ENCODE data around the gene PLCH1.

Gene PLCH1

GRCh38 chr3:155701882-155702465 is 42.9 kb downstream of the PLCH1 start:
- in situ Hi-C loops (cut with MboI; ENCODE audit: low sequenced_read_pairs), result no loop called here

- in situ Hi-C loops (cut with MboI; ENCODE audit: low sequenced_read_pairs), result loop anchor here (10.0 kb wide), 1 partner anchor 313 kb away; no protein-coding TSS in a partner anchor
Observed at GRCh38 chr3:155697542-155697941, 47.3 kb downstream of the PLCH1 start.

DNA sequence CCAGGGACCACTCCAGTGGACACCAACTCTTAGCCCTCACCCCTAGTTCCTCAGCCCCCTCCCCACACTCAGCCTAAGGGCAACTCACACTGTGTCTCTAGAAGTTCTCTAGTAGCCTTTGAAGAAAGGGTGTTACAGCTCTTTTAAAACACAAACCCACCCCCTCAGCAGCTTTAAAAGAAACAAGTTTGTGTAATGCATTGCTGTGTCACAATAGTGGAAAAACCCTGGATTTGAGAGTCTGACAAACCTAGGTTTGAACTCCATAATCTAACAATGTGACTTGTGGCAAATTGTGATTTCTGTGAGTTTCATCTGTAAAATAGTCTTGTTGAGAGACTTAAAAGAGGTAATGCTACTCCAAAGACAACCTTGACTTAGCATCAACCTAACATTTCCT is 54.0 kb downstream of the PLCH1 start:
- in situ Hi-C loops (cut with MboI; ENCODE audit: low sequenced_read_pairs), result loop anchor here (10.0 kb wide), 1 partner anchor 306 kb away; no protein-coding TSS in a partner anchor

DNA sequence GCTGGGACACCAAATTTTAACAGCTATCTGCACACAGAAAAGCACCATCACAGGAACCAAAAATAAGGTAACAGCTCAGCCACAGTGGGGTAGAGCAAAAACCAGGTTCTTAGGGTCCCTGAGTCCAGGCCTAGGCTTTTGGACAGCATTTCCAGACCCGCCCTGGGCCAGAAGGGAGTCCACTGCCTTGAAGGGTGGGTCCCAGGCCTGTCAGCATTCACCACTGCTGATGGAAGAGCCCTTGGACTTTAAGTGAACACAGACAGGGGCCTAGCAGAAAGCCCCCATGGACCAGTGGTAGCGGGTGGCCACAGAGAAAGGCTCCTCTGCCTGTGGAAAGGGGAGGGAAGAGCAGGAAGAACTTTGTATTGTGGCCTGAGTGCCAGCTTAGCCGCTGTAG is 56.4 kb downstream of the PLCH1 start:
- in situ Hi-C loops (cut with MboI; ENCODE audit: low sequenced_read_pairs), result no loop called here

DNA sequence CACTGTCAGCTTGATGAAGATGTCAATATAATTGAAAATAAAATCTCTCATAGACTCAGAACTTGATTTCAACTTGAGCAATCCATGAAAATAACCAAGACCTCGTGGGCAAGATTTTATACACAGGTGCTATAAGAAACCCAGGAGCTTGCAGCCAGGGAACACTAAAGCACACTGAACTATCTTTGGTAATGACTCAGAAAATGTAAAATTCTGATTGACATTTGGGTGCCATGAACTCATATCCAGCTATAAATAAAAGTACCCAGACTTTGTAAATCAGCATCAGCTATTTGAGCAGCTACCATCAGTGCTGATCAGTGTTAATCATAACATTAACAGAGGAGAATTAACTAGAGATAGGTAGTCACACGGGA is 61.5 kb downstream of the PLCH1 start:
- in situ Hi-C loops (cut with MboI; ENCODE audit: low sequenced_read_pairs), result no loop called here

DNA sequence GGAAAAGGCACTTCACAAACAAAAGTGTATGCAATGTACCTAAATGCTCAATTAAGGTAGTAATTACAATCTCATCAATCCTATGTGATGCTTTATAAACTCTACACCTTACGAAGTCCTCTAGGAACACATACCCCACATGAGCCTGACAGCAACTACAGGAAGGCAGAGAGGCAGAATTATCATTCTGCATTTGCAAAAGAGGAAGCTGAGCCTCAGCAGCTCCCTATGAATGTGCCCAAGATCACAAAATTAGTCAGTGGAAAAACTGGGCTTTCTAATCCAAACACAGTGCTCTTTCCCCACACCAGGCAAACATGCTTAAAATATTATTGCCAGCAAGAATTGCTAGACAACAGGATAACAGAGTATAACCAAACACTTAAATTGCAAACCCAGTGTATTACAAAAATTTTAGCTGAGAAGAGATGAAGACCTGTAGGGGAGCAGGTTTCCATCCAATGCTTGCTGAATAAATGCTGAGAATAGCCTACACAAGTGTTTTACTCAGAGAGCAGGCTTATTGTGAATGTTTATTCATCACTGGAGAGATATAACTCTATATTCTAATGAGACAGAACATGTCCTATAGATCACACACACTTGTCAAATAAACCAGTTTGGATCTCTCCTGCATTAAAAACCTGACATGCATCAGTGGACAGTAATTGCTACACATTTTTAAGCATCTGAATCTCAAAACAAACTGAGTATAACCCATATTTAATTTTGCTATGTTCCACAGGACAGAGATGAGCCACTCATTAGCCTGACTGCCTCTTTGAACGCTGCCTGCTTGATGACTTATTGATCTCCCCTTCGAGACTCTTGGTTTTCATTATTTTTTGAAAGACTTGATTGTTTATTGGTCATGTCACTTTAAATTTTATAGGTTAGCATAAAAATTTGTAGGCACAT is 62.2 kb downstream of the PLCH1 start:
- in situ Hi-C loops (cut with MboI; ENCODE audit: low sequenced_read_pairs), result no loop called here

- in situ Hi-C loops (cut with MboI; ENCODE audit: low sequenced_read_pairs), result no loop called here
Observed at GRCh38 chr3:155676252-155676981, 68.5 kb downstream of the PLCH1 start.

DNA sequence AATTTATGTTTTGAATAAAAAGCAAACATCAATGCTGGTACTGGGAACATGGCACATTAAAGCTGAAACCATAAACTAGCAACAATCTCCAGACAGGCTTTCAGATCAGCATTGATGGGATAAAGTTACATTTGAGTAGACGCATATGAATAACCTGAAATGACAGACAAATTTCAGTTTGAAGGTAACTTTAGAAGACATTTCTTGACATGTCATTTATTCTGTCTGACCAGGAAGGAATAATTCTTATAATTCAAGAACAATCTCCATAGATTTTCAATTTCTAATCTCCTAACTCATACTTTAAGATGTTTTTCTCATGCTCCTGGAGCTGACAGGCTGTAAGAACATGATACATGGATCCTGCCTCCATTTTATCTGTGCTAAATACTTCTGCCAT is 69.8 kb downstream of the PLCH1 start:
- in situ Hi-C loops (cut with MboI; ENCODE audit: low sequenced_read_pairs), result no loop called here

DNA sequence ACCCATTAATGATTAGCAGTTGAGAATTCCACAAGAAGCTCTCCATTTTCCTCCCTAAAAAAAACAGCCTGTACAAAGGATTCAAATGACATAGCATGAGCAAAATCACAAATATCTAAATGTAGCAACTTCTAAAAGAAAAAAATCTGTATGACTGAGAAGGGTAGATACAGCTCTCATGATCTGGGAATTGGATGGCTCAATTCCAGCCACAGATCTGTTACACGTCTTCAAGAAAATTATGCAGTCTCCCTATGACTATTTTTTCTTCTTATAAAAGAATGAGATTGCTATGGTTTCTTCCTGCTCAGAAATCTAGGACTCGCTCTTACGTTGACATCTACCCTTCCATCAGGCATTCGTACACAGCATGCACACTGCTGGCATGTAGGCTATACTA is 71.5 kb downstream of the PLCH1 start:
- in situ Hi-C loops (cut with MboI; ENCODE audit: low sequenced_read_pairs), result no loop called here

- in situ Hi-C loops (cut with MboI; ENCODE audit: low sequenced_read_pairs), result no loop called here
Observed at GRCh38 chr3:155670335-155670734, 74.5 kb downstream of the PLCH1 start.

GRCh38 chr3:155667988-155668387 is 76.9 kb downstream of the PLCH1 start:
- in situ Hi-C loops (cut with MboI; ENCODE audit: low sequenced_read_pairs), result no loop called here

DNA sequence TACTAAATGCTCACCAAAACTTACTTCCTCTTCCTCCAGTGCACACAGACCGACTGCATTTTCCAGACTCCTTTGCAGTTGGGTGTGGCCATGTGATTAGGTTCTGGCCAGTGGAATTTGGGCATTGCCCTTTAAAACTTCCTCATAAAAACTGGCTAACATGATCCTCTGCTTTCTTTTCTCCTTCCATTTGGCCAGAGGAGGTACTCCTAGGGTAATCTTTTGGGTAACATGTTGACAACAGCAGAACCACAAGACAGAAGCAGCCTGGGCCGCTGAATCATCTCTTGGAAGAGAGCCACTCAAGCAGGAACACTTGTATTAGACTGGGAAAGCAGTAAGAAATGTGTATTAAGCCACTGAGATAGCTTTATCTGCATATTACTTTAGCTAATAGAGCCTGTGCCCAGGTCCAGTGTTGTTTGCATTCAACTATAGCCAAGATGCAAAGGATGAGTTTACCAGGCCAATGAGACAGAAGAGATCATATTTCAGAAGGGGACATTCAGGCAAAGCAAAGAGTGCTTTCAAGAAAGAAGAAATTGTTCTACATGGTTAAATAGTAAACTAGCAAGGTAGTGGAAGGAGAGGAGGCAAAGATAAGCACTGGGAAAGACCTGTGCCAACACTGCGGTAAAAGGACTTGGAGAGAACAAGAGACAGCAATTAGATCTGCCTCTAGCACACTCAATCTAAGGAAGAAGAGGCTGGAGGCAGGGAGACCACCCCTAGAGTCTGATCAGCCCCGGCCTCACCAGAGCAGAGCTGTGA is 79.8 kb downstream of the PLCH1 start:
- in situ Hi-C loops (cut with MboI; ENCODE audit: low sequenced_read_pairs), result no loop called here

DNA sequence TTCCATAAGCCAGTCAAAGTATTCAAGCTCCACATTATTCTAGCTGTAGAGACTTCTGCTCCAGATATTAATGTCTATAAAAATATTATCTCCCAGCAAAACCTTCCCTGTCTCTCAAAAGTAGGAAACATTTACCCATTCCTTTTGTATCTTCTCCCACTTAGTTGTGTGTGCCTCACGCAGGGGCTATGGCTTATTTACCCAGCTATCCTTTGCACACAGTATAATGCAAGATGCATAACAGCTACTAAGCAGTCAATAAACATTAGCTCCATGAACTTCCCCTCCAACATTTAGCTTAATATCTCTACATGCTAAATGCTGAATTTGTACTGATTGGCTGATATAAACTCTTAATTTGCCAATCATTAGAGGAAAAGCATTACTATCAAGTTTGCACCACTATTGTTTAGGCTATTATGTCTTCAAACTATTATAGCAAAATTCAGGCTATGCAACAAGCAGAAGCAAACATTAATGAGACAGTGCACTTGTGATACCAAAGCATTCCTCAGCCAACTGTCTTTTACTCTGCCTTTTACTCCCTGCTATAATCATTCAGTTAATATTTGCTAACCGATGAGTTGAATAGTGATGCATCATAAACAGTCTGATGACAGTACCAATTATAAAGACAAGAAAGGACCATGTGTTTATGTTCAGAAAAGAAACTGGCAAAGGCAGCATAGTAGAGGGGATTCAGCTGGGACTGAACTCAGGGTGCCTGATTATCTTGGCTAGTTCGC is 81.2 kb downstream of the PLCH1 start:
- in situ Hi-C loops (cut with MboI; ENCODE audit: low sequenced_read_pairs), result no loop called here

GRCh38 chr3:155661760-155662159 is 83.1 kb downstream of the PLCH1 start:
- in situ Hi-C loops (cut with MboI; ENCODE audit: low sequenced_read_pairs), result no loop called here

- in situ Hi-C loops (cut with MboI; ENCODE audit: low sequenced_read_pairs), result no loop called here
Observed at GRCh38 chr3:155661042-155661441, 83.8 kb downstream of the PLCH1 start.

- in situ Hi-C loops (cut with MboI; ENCODE audit: low sequenced_read_pairs), result no loop called here
Observed at GRCh38 chr3:155658671-155659261, 86.1 kb downstream of the PLCH1 start.

DNA sequence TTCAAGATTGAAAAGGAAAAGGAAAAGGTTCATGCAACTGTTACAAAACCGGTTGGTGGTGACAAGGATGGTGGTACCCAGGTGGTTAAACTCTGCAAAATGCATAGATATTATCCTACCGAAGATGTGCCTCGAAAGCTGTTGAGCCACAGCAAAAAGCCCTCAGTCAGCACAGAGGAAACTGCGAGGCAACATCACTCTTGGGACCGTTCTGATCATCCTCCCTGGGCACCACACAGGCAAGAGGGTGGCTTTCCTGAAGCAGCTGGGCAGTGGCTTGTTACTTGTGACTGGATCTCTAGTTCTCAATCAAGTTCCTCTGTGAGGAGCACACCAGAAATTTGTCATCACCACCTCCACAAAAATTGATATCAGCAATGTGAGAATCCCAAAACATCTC is 86.9 kb downstream of the PLCH1 start:
- in situ Hi-C loops (cut with MboI; ENCODE audit: low sequenced_read_pairs), result no loop called here

DNA sequence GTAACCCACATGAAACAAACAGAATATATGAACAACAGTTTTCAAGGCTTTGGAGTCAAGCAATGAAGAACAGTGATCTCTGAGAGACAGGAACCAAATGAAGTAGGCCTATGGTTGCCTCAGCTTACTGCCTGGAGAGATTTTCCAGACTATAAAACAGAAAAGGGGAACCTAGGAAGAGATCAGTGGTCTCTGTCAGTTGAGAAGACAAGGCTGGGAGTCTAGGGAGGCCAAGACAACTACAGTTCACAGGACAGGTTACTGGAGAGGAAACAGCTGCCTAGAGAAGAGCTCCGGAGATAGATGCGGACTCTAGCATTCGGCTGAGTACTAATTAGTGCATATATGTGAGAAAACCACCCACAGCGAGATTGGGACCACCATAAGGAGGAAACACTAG is 87.7 kb downstream of the PLCH1 start:
- in situ Hi-C loops (cut with MboI; ENCODE audit: low sequenced_read_pairs), result no loop called here

DNA sequence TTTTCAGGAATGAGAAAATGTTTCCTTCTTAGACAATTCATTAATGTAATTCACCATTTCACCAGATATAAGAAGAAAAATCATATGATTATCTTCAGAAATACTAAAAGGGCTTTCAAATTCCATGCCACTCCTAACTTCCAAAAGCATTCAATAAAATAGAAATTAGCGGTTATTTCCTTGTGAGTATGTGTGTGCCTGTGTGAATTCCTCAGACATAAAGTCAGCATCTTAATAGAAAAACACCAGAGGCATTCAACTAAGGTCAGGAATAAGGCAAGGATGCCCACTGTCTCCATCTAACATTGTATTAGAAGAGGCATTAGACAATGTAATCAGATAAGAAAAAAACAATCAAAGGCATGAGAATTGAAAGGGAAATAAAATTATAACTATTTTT is 88.4 kb downstream of the PLCH1 start:
- in situ Hi-C loops (cut with MboI; ENCODE audit: low sequenced_read_pairs), result no loop called here

Data from HL-60/S4 treated with phorbol 12-myristate 13-acetate at 8.2 ng/mL for 4 days and 3 days (cell line).